NCI-H1048 (cell line): ENCODE data around the gene GPX2.
"Not testable (repeated sequence)": the region's sequence is repeated elsewhere in the genome, so short reads cannot be mapped to it uniquely, and the experiment has no call there.

ENCODE experiments used
- DNase-seq: peaks from one replicate; lab custom pipeline; 2025; lab: John Stamatoyannopoulos, UW

Gene GPX2

DNA sequence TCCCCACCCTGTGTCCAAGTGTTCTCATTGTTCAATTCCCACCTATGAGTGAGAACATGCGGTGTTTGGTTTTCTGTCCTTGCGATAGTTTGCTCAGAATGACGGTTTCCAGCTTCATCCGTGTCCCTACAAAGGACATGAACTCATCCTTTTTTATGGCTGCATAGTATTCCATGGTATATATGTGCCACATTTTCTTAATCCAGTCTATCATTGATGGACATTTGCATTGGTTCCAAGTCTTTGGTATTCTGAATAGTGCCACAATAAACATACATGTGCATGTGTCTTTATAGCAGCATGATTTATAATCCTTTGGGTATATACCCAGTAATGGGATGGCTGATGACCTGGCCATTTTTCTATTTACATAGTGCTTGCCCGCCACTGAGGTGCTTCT is 29.1 kb downstream of the GPX2 start:
- DNase-seq = not testable (repeated sequence)

DNA sequence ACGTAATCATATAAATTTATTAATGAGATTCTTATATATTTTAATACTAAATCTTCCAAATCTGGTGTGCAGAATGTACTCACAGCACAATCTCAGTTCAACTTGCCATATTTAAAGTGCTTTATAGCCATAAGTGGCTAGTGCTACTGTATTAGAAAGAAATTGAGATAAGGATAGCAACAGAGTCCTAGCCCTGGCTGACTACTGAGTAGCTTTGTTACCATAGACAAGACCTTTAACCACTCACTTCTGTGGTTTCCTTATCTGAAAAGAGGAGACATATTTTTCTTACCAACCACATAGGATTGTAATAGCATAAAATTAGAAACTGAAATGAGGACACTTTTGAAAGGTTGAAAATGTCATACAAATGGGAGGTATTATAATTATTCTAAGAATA is 30.3 kb downstream of the GPX2 start:
- no peak for DNase-seq

DNA sequence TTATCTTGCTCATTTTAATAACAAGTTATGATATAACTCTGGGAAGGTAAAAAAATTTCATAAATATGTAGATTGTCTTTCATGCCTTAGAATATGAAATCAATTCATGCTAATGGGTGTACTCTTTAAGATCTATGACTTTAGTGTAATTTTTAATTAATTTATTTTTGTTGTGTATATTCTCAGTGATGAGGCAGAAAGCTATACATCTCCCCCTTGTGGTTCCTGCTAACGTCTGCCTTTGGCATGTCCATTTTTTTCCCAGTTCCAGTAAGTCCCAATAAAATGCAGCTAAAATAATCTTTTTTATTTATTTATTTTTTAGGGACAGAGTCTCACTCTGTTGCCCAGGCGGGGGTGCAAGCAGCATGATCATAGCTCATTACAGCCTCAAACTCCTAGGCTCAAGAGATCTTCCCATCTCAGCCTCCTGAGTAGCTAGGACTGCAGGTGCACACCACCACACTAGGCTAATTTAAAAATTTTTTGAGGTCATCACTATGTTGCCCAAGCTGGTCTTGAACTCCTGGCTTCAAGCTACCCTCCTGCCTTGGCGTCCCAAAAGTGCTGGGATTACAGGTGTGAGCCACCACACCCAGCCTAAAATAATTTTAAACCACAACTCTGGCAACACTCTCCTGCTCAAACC is 31.6 kb downstream of the GPX2 start:
- DNase-seq = no peak

DNA sequence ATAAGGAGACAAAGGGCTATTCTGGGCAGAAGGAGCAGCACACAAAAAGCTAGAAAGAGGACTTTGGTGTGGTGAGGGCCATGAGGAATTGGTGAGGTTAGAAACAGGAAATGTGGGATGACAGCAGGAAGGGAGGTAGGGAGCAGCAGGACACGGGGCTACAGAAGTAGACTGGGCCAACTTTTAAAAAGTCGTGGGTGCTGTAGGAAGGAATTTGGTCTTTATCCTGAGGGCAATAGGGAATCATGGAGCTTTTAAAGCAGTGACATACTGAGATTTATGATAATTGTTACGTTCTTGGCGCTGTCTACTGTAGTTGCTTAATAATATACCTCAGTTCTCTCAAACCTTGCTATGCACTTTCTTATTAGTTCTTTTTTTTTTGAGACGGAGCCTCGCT is 36.5 kb downstream of the GPX2 start:
- no peak for DNase-seq

DNA sequence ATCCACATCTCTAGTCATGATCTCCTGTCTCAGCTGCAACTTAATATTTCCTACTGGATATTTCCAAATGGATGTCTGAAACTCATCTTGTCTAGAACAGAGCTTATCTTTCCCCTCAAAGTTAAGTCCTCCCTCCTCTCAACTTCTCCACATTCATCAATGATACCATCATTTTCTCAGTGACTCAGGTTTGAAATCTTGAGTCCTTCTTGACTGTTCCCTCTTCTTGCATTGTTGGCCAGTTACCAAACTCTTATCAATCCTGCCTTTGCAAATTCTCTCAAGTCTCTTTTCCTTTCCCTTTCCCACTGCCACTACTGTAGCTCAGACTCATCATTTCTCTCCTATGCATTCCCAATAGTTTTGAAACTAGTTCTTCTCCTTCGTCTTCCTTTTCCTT is 42.6 kb downstream of the GPX2 start:
- no peak for DNase-seq

DNA sequence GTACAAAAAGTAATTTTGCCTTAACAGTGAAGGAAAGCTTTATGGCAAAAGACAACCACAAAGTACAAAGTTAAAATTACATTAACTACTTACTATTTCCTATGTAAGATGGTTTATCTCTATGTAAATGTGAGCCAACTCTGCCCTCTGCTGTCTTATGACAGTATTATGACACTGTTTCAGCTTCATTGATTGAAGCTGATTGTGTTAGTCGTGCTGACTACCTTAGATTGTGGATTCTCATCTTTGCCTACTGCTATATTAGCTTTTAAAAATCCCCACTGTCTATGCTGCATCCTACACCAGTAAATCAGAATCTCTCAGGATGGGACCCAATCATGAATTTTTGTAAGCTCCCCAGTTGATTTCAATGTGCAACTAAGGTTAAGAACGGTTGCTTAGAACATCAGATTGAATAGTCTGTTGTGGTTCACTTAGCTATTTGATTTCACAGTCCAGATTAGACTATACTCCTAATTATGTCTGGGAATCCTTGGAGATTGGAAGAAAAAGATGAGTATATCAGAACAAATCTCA is 50.6 kb downstream of the GPX2 start:
- DNase-seq = no peak

DNA sequence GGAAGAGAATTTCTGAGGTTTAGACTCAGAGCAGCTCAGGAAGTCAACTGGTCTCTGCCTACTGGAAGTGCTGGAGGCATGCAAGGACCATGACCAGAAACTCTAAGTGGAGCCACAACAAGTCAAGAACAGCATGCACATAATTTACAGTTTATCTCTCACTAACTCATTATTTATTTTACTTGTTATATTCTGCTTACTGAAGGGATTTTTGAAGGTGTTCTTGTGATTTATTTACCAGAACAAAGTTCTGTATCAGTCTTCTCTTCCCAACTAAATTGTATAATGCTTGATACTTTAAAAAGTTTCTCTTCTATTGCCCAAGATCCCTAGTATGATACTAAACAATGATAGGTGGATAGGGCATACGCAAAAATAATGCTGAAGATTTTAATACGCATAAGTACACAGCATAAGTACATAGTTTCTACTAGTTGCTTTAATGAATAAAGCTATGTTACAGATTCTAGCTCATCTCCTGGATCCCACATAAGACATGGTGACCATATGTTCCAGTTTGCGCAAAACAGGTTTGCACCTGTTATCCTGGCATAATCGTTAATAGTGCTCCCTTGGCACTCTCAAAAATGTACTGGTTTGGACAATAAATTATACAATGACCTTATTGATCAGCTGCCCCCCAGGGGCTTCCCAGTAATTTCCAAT is 51.2 kb downstream of the GPX2 start:
- no peak for DNase-seq

DNA sequence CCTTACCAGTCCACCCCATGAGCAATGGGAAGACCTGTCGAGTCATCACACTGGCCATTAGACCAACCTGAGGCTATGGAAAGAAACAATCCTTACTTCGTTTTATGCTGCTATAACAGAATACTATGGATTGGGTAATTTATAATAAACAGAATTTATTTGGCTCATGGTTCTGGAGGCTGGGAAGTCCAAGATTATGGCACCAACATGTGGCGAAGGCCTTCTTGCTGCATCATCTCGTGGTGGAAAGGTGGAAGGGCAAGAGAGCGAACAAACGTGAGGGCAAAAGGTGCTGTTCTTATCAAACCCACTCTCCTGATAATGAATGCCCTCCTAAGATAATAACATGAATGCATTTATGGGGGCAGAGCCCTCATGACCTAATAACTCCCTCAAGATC is 53.2 kb downstream of the GPX2 start:
- no peak for DNase-seq
